GM21367 (cell line): ENCODE measurements around the gene IL17F.
A peak's percentile ranks its signal among the peaks of the same experiment; 100 is the strongest.
"Not testable (repeated sequence)": the region's sequence is repeated elsewhere in the genome, so short reads cannot be mapped to it uniquely, and the experiment has no call there.

Experiments used
- ATAC-seq: cut with Tn5 transposase; IDR thresholded peaks from one replicate; pipeline ENCODE4 v1.9.1; 2021; ENCODE audit not compliant: unreplicated experiment

The IL17F gene

GRCh38 chr6:52249078-52249477 lies 4.8 kb upstream of the IL17F start:
- ATAC-seq = no peak

- ATAC-seq = no peak
These were observed 1.1 kb upstream of the IL17F start for GRCh38 chr6:52245425-52245824.

GRCh38 chr6:52243282-52243893 lies 912 bp downstream of the IL17F start:
- ATAC-seq = no peak

GRCh38 chr6:52241819-52242218 lies 2.5 kb downstream of the IL17F start:
- ATAC-seq = no peak

- ATAC-seq = peak; percentile 83
These were observed 10.1 kb downstream of the IL17F start for GRCh38 chr6:52233975-52234823.

- ATAC-seq = no peak
These were observed 11.3 kb downstream of the IL17F start for GRCh38 chr6:52233005-52233404.

- ATAC-seq = no peak
These were observed 12.7 kb downstream of the IL17F start for GRCh38 chr6:52231406-52232127.

GRCh38 chr6:52230685-52231084 lies 13.6 kb downstream of the IL17F start:
- ATAC-seq = no peak

- ATAC-seq = peak; percentile 99
These were observed 16.8 kb downstream of the IL17F start for GRCh38 chr6:52227495-52227894.

GRCh38 chr6:52221302-52221701 lies 23.0 kb downstream of the IL17F start:
- peak; percentile 79 for ATAC-seq

- ATAC-seq = no peak
These were observed 26.5 kb downstream of the IL17F start for GRCh38 chr6:52217761-52218160.

GRCh38 chr6:52216932-52217575 lies 27.2 kb downstream of the IL17F start:
- ATAC-seq = no peak

- no peak for ATAC-seq
These were observed 28.5 kb downstream of the IL17F start for GRCh38 chr6:52215787-52216186.

- no peak for ATAC-seq
These were observed 31.2 kb downstream of the IL17F start for GRCh38 chr6:52213127-52213526.

GRCh38 chr6:52210227-52210626 lies 34.1 kb downstream of the IL17F start:
- ATAC-seq = peak; percentile 93

- ATAC-seq = peak; percentile 24
These were observed 34.5 kb downstream of the IL17F start for GRCh38 chr6:52209770-52210169.

GRCh38 chr6:52208612-52209011 lies 35.7 kb downstream of the IL17F start:
- ATAC-seq = no peak

- no peak for ATAC-seq
These were observed 37.2 kb downstream of the IL17F start for GRCh38 chr6:52207066-52207465.

- no peak for ATAC-seq
These were observed 42.8 kb downstream of the IL17F start for GRCh38 chr6:52201493-52201892.

GRCh38 chr6:52201046-52201445 lies 43.3 kb downstream of the IL17F start:
- no peak for ATAC-seq

- not testable (repeated sequence) for ATAC-seq
These were observed 44.2 kb downstream of the IL17F start for GRCh38 chr6:52200088-52200487.
